Cardiac muscle cell (in vitro differentiated cells and primary cell): Measurements from ENCODE around the gene ASCC1. TPM values are rescaled to one million over a fixed set of nuclear protein-coding genes. Genes with fewer than 3 reads are reported as not detected.
A peak's percentile ranks its signal among the peaks of the same experiment; 100 is the strongest.
"Not testable (repeated sequence)": the region's sequence is repeated elsewhere in the genome, so short reads cannot be mapped to it uniquely, and the experiment has no call there.

Source experiments
- DNase-seq, 2 donors: peaks; one replicate each; pipeline versions ENCODE4 v3.0.0 to v3.0.0-alpha.2; 2010 to 2017; ENCODE audit warnings: low read depth in 1 of 2, low spot score in 1 of 2
- H3K27ac ChIP-seq: fragments of 200-600 bp; sonication (generic); 2 replicates; pipeline ENCODE4 v1.5.1; 2016
- H3K27me3 ChIP-seq: fragments of 200-600 bp; sonication (generic); 2 replicates; pipeline ENCODE4 v1.6.0; 2016; ENCODE audit warnings: control low read depth
- H3K36me3 ChIP-seq: fragments of 200-600 bp; sonication (generic); 2 replicates; pipeline ENCODE4 v1.5.1; 2016; ENCODE audit warnings: control low read depth
- H3K4me1 ChIP-seq: fragments of 200-600 bp; sonication (generic); 2 replicates; pipeline ENCODE4 v1.8.1; 2017; ENCODE audit warnings: low read depth, mild to moderate bottlenecking, mixed run types
- H3K4me3 ChIP-seq: fragments of 200-600 bp; sonication (generic); 2 replicates; pipeline ENCODE4 v1.5.1; 2016; ENCODE audit warnings: mild to moderate bottlenecking
- H3K9me3 ChIP-seq: fragments of 200-600 bp; sonication (generic); 2 replicates; pipeline ENCODE4 v1.5.1; 2017; ENCODE audit warnings: low read depth, mild to moderate bottlenecking, control low read depth
- polyA plus RNA-seq: library from polyadenylated mRNA; unstranded; fragments of >200 nt; fragmentation: Nextera tagmentation; extraction: Ambion mirVana; gene quantifications from 2 replicates; pipeline ENCODE4 v1.2.1, GENCODE V29; 2016
- total RNA-seq: library from RNA; depleted of rRNA; stranded (reverse); fragments of >200 nt; gene quantifications from 2 replicates; pipeline ENCODE4 v1.2.3, GENCODE V29; 2016
- TF ChIP-seq, protein P1 (sequence below): IDR thresholded peaks from 2 replicates; pipeline ENCODE4 v1.5.1; 2012; ENCODE audit warnings: low read depth, mild to moderate bottlenecking, low read length

Gene ASCC1
- total and polyA plus RNA-seq, 2 experiments from 2014 or later: 41.3 to 58.4 TPM

DNA sequence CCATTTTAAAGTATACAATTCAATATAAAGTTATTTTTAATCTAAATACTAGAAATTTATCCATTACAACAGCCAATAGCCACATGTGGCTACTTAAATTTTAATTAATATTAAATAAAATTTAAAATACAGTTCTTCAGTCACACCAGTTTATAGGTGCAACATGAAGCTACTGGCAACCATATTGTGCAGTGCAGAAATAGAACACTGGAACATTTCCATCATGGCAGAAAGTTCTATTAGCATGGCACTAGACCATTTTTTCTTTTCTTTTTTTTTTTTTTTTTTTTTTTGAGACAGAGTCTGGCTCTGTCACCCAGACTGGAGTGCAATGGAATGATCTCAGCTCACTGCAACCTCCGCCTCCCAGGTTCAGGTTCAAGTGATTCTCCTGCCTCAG lies 5.2 kb upstream of the ASCC1 start:
- DNase-seq: no peak
- peaks cover 9% of the 10 kb centered on the region for H3K36me3 ChIP-seq
- TF ChIP-seq, protein P1, sequence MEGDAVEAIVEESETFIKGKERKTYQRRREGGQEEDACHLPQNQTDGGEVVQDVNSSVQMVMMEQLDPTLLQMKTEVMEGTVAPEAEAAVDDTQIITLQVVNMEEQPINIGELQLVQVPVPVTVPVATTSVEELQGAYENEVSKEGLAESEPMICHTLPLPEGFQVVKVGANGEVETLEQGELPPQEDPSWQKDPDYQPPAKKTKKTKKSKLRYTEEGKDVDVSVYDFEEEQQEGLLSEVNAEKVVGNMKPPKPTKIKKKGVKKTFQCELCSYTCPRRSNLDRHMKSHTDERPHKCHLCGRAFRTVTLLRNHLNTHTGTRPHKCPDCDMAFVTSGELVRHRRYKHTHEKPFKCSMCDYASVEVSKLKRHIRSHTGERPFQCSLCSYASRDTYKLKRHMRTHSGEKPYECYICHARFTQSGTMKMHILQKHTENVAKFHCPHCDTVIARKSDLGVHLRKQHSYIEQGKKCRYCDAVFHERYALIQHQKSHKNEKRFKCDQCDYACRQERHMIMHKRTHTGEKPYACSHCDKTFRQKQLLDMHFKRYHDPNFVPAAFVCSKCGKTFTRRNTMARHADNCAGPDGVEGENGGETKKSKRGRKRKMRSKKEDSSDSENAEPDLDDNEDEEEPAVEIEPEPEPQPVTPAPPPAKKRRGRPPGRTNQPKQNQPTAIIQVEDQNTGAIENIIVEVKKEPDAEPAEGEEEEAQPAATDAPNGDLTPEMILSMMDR: no peak
- H3K9me3 ChIP-seq: no peaks in the 10 kb centered on the region
- H3K27me3 ChIP-seq: no peaks in the 10 kb centered on the region
- H3K27ac ChIP-seq: no peak overlapping the region
- H3K4me1 ChIP-seq: peaks cover 14% of the 10 kb centered on the region
- no peak overlapping the region for H3K4me3 ChIP-seq

DNA sequence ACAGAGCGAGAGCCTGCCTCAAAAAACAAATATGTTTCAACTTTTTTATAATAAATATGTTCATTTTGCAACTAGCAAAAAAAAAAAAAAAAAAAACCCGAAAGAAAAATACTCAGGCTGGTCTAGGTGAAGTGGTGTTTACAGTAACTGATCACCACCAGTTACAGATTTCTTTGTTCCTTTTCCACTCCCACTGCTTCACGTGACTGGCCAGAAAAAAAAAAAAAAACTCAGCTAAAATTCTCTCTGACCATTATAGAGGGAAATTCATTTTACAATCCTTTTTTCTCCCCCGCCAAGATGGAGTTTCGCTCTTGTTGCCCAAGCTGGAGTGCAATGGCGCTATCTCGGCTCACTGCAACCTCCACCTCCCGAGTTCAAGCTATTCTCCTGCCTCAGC lies 4.6 kb upstream of the ASCC1 start:
- Histone ChIP-seq H3K27me3 (no peaks in the 10 kb centered on the region), H3K4me1 (peaks cover 14% of the 10 kb centered on the region), H3K4me3 (no peak overlapping the region), H3K36me3 (peaks cover 9% of the 10 kb centered on the region), H3K27ac (no peak overlapping the region), H3K9me3 (no peaks in the 10 kb centered on the region)
- TF ChIP-seq, protein P1: no peak
- DNase-seq: no peak

DNA sequence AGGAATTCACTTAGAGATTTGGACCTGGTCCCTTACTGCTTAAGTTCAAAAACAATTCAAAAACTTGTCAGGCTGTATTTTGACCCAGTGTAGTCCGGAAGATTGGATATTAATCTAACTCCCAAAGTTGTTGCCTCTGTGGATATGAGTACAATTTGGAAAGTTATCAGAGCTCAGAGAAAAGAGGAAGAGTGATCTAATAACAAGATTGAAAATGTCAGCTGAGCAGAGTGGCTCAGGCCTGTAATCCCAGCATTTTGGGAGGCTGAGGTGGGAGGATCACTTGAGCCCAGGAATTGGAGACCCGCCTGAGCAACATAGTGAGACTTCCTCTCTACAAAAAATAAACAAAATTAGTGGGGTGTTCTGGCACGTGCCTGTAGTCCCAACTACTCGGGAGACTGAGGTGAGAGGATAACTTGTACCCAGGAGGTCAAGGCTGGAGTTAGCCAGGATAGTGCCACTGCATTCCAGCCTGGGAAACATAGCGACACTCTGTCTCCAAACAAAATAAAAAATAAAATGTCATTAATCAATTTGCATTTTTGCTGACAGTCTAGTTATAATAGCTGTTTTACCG lies 3.2 kb upstream of the ASCC1 start:
- Histone ChIP-seq H3K9me3 (no peaks in the 10 kb centered on the region), H3K4me3 (no peak overlapping the region), H3K36me3 (peaks cover 9% of the 10 kb centered on the region), H3K4me1 (peaks cover 22% of the 10 kb centered on the region), H3K27ac (peak overlapping the region; percentile 36), H3K27me3 (no peaks in the 10 kb centered on the region)
- TF ChIP-seq, protein P1: no peak
- DNase-seq: no peak

DNA sequence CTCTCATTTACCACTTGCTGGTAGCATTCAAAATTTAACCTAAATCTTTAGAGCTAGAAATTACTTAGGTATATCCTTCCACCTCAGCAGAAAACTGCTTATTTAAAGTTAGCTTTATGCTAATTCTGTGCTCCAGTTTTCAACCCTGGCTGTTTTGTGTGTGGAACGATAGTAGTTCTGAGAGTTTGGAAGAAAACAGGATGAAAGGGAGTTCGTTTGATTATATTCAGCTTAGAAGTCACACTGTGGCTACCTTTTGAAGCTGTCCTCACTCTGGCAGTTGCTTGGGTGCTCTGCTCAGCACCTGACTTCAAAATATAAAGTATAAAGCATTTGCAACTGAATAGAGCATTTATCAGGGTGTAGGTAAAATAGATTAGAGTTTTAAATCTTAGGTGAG lies 2.6 kb upstream of the ASCC1 start:
- peak overlapping the region; percentile 36 for H3K27ac ChIP-seq
- TF ChIP-seq, protein P1: no peak
- H3K9me3 ChIP-seq: no peaks in the 10 kb centered on the region

DNA sequence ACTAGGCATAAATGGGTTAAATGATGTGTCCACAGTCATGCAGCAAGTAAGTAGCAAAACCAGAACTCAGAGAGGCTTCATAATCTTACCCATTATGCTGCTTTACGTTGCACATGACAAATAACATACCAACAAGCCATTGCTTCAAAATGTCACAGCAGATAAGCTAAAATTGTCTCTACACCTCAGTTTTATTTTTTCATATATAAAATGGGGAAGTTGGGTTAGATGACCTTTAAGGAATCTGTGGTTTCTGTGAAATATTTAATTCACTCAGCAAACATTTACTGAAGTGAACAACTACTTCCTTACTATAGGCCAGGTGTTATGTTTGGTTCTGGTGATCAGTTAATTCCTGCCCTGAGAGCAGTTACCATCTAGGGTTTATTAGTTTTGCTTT lies 2.2 kb upstream of the ASCC1 start:
- no peaks in the 10 kb centered on the region for H3K27me3 ChIP-seq
- no peaks in the 10 kb centered on the region for H3K9me3 ChIP-seq
- TF ChIP-seq, protein P1: no peak
- H3K27ac ChIP-seq: peak overlapping the region; percentile 36
- DNase-seq: no peak
- H3K4me1 ChIP-seq: peaks cover 22% of the 10 kb centered on the region
- H3K36me3 ChIP-seq: peaks cover 5% of the 10 kb centered on the region
- H3K4me3 ChIP-seq: no peak overlapping the region

More for the DNA sequence above, 2.6 kb upstream of the ASCC1 start:
- Histone ChIP-seq H3K36me3 (peaks cover 5% of the 10 kb centered on the region), H3K27me3 (no peaks in the 10 kb centered on the region), H3K4me1 (peaks cover 22% of the 10 kb centered on the region), H3K4me3 (no peak overlapping the region)
- no peak for DNase-seq

DNA sequence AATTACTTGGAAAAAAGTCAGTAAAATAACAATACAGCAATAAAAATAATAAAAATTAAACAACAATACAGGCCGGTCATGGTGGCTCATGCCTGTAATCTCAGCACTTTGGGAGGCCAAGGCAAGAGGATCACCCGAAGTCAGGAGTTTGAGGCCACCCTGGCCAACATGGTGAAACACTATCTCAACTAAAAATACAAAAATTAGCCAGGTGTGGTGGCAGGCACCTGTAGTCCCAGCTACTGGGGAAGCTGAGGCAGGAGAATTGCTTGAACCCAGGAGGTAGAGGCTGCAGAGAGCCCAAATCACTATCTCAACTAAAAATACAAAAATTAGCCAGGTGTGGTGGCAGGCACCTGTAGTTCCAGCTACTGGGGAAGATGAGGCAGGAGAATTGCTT lies 4.2 kb downstream of the ASCC1 start:
- not testable (repeated sequence) for H3K4me3 ChIP-seq, DNase-seq, H3K27ac ChIP-seq, H3K9me3 ChIP-seq, H3K27me3 ChIP-seq
- peaks cover 10% of the 10 kb centered on the region for H3K36me3 ChIP-seq
- H3K4me1 ChIP-seq: peaks cover 10% of the 10 kb centered on the region

DNA sequence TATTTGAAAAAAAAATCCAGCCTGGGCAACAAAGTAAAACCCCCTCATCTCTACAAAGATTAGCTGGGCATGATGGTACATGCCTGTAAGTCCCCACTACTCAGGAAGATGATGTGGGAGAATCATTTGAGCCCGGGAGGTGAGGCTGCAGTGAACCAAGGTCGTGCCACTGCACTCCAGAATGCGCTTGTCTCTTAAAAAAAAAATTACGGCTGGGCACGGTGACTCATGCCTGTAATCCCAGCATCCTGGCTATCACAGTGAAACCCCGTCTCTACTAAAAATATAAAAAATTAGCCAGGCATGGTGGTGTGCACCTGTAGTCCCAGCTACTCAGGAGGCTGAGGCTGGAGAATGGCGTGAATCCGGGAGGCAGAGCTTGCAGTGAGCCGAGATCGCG lies 4.7 kb downstream of the ASCC1 start:
- not testable (repeated sequence) for H3K4me1 ChIP-seq, H3K4me3 ChIP-seq, DNase-seq, H3K9me3 ChIP-seq, H3K27ac ChIP-seq, H3K27me3 ChIP-seq
- peaks cover 10% of the 10 kb centered on the region for H3K36me3 ChIP-seq

DNA sequence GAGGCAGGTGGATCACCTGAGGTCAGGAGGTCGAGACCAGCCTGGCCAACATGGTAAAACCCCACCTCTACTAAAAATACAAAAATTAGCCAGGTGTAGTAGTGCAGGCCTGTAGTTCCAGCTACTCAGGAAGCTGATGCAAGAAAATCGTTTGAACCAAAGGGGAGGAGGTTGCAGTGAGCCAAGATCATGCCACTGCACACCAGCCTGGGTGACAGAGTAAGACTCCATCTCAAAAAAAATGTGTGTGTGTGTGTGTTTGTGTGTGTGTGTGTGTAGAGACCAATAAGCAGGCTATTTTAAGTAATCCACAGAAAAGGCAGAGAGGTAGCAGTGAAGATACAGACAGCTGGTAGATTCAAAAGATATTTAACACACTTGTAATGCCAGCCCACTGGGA lies 7.5 kb downstream of the ASCC1 start:
- H3K36me3 ChIP-seq: peaks cover 10% of the 10 kb centered on the region

More for the DNA sequence above, 7.5 kb downstream of the ASCC1 start:
- H3K27me3 ChIP-seq, H3K27ac ChIP-seq, H3K9me3 ChIP-seq, H3K4me1 ChIP-seq, DNase-seq, H3K4me3 ChIP-seq: not testable (repeated sequence)
